Natural killer cell (primary cell): ENCODE results near the gene NXF1. TPM values are rescaled to one million over a fixed set of nuclear protein-coding genes. Genes with fewer than 3 reads are reported as not detected.
"Not testable (repeated sequence)": the region's sequence is repeated elsewhere in the genome, so short reads cannot be mapped to it uniquely, and the experiment has no call there.

Experiments used
- ATAC-seq, 3 donors: fragments of 150-1000 bp in 2 of 3; fragments of 200-7000 bp in 1 of 3; cut with Tn5 transposase; 1 replicate in 1 of 3; 2 replicates in 2 of 3; pipeline ENCODE4 v1.10.0; 2021; ENCODE audit warnings: mild to moderate bottlenecking in 2 of 3, moderate library complexity in 2 of 3
- DNase-seq, 2 donors: peaks; one replicate each; pipeline versions ENCODE4 v3.0.0 to v3.0.0-alpha.2; 2013 to 2021; ENCODE audit warnings: mixed read lengths in 1 of 2
- H3K27ac ChIP-seq: one replicate; pipeline ENCODE4 v1.5.1; 2013; ENCODE audit warnings: mild to moderate bottlenecking, low read length
- H3K27me3 ChIP-seq: one replicate; pipeline ENCODE4 v1.6.1; 2013; ENCODE audit warnings: low read length; ENCODE audit not compliant: control insufficient read depth, insufficient read depth
- H3K36me3 ChIP-seq: one replicate; pipeline ENCODE4 v1.6.1; 2013; ENCODE audit warnings: low read length; ENCODE audit not compliant: control insufficient read depth, insufficient read depth
- H3K4me1 ChIP-seq: one replicate; pipeline ENCODE4 v1.6.1; 2013; ENCODE audit warnings: low read length; ENCODE audit not compliant: control insufficient read depth, insufficient read depth
- H3K4me3 ChIP-seq: one replicate; pipeline ENCODE4 v1.5.1; 2013; ENCODE audit warnings: low read length
- H3K9me3 ChIP-seq: one replicate; pipeline ENCODE4 v1.6.1; 2013; ENCODE audit warnings: low read length; ENCODE audit not compliant: control insufficient read depth, insufficient read depth
- H3K27ac Mint-ChIP-seq, 2 donors: one replicate each; pipeline ENCODE4 v1.8.0; 2022; ENCODE audit warnings: mild to moderate bottlenecking in 2 of 2, mixed read lengths in 2 of 2, moderate library complexity in 1 of 2
- H3K27me3 Mint-ChIP-seq, 2 donors: one replicate each; pipeline ENCODE4 v1.8.0; 2022; ENCODE audit warnings: low read depth in 2 of 2, mixed read lengths in 2 of 2
- H3K36me3 Mint-ChIP-seq: one replicate; pipeline ENCODE4 v1.8.0; 2022; ENCODE audit warnings: mixed read lengths
- H3K4me1 Mint-ChIP-seq, 2 donors: one replicate each; pipeline ENCODE4 v1.8.0; 2022; ENCODE audit warnings: mixed read lengths in 2 of 2
- H3K4me3 Mint-ChIP-seq: one replicate; pipeline ENCODE4 v1.8.0; 2022; ENCODE audit warnings: mild to moderate bottlenecking, moderate library complexity, mixed read lengths
- H3K9me3 Mint-ChIP-seq, 2 donors: one replicate each; pipeline ENCODE4 v1.8.0; 2022; ENCODE audit warnings: mixed read lengths in 2 of 2
- WGBS: methylation state at CpG from one replicate; pipeline ENCODE4 v1.1.7; 2013; ENCODE audit warnings: missing lambda C conversion rate; ENCODE audit not compliant: insufficient coverage; 5-methylcytosine and 5-hydroxymethylcytosine counted together
- intact Hi-C: fragments of 100-400 bp; cut with micrococcal nuclease; formaldehyde crosslinking; loops from one replicate; pipeline ENCODE4 v1.14.2; 2022
- total RNA-seq, 4 donors: library from RNA; stranded (reverse); fragments of 120-200 nt in 1 of 4; gene quantifications; one replicate each; pipeline versions ENCODE4 v1.2.3 to v1.2.4, GENCODE V29; 2013 to 2022
- TF ChIP-seq, protein P1 (sequence below): fragments of 200-600 bp; IDR thresholded peaks from one replicate; pipeline ENCODE4 v1.8.0; 2022; ENCODE audit warnings: antibody characterized with exemption

NXF1 gene
- total RNA-seq, 3 donors from 2014 or later (not counting 1 experiment from before 2014, with no cell fraction given), result 284 to 341 (median 319) TPM

GRCh38 chr11:62847767-62848314 is 42.6 kb upstream of the NXF1 start:
- peaks cover 10% of the 10 kb centered on the region for H3K36me3 Mint-ChIP-seq
- Histone ChIP-seq H3K27ac (no peak overlapping the region), H3K36me3 (peaks cover 16% of the 10 kb centered on the region), H3K4me3 (no peak overlapping the region), H3K9me3 (no peaks in the 10 kb centered on the region), H3K4me1 (peaks cover 2% of the 10 kb centered on the region), H3K27me3 (no peaks in the 10 kb centered on the region)
- intact Hi-C loops, result no loop called here
- no peak for ATAC-seq
- no peaks in the 10 kb centered on the region for H3K27me3 Mint-ChIP-seq
- TF ChIP-seq, protein P1, sequence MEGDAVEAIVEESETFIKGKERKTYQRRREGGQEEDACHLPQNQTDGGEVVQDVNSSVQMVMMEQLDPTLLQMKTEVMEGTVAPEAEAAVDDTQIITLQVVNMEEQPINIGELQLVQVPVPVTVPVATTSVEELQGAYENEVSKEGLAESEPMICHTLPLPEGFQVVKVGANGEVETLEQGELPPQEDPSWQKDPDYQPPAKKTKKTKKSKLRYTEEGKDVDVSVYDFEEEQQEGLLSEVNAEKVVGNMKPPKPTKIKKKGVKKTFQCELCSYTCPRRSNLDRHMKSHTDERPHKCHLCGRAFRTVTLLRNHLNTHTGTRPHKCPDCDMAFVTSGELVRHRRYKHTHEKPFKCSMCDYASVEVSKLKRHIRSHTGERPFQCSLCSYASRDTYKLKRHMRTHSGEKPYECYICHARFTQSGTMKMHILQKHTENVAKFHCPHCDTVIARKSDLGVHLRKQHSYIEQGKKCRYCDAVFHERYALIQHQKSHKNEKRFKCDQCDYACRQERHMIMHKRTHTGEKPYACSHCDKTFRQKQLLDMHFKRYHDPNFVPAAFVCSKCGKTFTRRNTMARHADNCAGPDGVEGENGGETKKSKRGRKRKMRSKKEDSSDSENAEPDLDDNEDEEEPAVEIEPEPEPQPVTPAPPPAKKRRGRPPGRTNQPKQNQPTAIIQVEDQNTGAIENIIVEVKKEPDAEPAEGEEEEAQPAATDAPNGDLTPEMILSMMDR, result no peak
- WGBS, result 100% methylated on average over 1 of the region's 1 CpG
- H3K4me3 Mint-ChIP-seq, result no peak overlapping the region
- peak in 1 of 2 donors; percentile 1 for DNase-seq
- no peak overlapping the region for H3K27ac Mint-ChIP-seq
- no peaks in the 10 kb centered on the region for H3K9me3 Mint-ChIP-seq
- peaks cover 7 to 8% of the 10 kb centered on the region in 2 donors for H3K4me1 Mint-ChIP-seq

- intact Hi-C loops, result no loop called here
- Mint-ChIP-seq H3K9me3 (no peaks in the 10 kb centered on the region), H3K4me1 (no peaks in the 10 kb centered on the region), H3K4me3 (no peak overlapping the region), H3K27ac (no peak overlapping the region), H3K36me3 (no peaks in the 10 kb centered on the region), H3K27me3 (no peaks in the 10 kb centered on the region)
- 86% methylated on average over 3 of the region's 3 CpGs for WGBS
- Histone ChIP-seq H3K27ac (no peak overlapping the region), H3K36me3 (no peaks in the 10 kb centered on the region), H3K9me3 (no peaks in the 10 kb centered on the region), H3K4me3 (no peak overlapping the region), H3K4me1 (peaks cover 15% of the 10 kb centered on the region), H3K27me3 (no peaks in the 10 kb centered on the region)
- DNase-seq (no peak), ATAC-seq (no peak)
- TF ChIP-seq, protein P1, result no peak
Measured at GRCh38 chr11:62846177-62846576, 40.9 kb upstream of the NXF1 start.

GRCh38 chr11:62844154-62844553 is 38.9 kb upstream of the NXF1 start:
- DNase-seq (no peak), ATAC-seq (no peak)
- TF ChIP-seq, protein P1, result no peak
- 92% methylated on average over 3 of the region's 3 CpGs for WGBS
- peaks cover 24% of the 10 kb centered on the region for H3K4me1 ChIP-seq
- H3K4me3 ChIP-seq, result no peak overlapping the region
- H3K27ac ChIP-seq, result no peak overlapping the region
- Mint-ChIP-seq H3K27me3 (no peaks in the 10 kb centered on the region), H3K9me3 (no peaks in the 10 kb centered on the region), H3K4me3 (no peak overlapping the region), H3K36me3 (no peaks in the 10 kb centered on the region), H3K4me1 (peaks cover 7% of the 10 kb centered on the region in 2 donors), H3K27ac (no peak overlapping the region)
- no peaks in the 10 kb centered on the region for H3K9me3 ChIP-seq
- intact Hi-C loops, result loop anchor here (5.0 kb wide), 2 partner anchors 137 to 287 kb away; partner anchors contain the start of genes BSCL2 and GNG3
- H3K36me3 ChIP-seq, result no peaks in the 10 kb centered on the region
- no peaks in the 10 kb centered on the region for H3K27me3 ChIP-seq

DNA sequence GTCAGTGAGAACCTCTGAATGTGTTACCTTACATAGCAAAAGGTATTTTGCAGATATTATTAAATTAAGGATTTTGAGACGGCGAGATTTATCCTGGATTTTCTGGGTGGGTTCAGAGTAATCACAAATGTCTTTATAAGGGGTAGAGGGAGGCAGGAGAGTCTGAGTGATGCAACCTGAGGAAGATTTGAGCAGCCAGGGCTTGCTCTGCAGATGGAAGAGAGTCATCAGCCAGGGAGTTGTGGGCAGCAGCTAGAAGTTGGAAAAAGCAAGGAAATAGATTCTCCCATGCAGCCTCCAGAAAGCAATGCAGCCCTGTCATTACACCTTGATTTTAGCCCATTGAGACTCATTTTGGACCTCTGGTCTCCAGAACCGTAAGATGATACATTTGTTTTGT is 38.2 kb upstream of the NXF1 start:
- Mint-ChIP-seq H3K36me3 (no peaks in the 10 kb centered on the region), H3K9me3 (no peaks in the 10 kb centered on the region), H3K27ac (no peak overlapping the region), H3K27me3 (no peaks in the 10 kb centered on the region), H3K4me3 (no peak overlapping the region), H3K4me1 (peaks cover 13% of the 10 kb centered on the region in 2 donors)
- DNase-seq (no peak), ATAC-seq (no peak)
- Histone ChIP-seq H3K4me3 (no peak overlapping the region), H3K27ac (no peak overlapping the region), H3K36me3 (no peaks in the 10 kb centered on the region), H3K9me3 (no peaks in the 10 kb centered on the region), H3K27me3 (no peaks in the 10 kb centered on the region), H3K4me1 (peaks cover 30% of the 10 kb centered on the region)
- TF ChIP-seq, protein P1, result no peak
- 98% methylated on average over 3 of the region's 3 CpGs for WGBS
- intact Hi-C loops, result loop anchor here (5.0 kb wide), 2 partner anchors 136 to 286 kb away; partner anchors contain the start of genes BSCL2 and GNG3

- intact Hi-C loops, result loop anchor here (5.0 kb wide), 2 partner anchors 136 to 286 kb away; partner anchors contain the start of genes BSCL2 and GNG3
- ATAC-seq, H3K4me3 ChIP-seq, H3K36me3 ChIP-seq, H3K9me3 ChIP-seq, H3K27ac Mint-ChIP-seq, H3K27me3 Mint-ChIP-seq, H3K36me3 Mint-ChIP-seq, DNase-seq, H3K9me3 Mint-ChIP-seq, H3K4me3 Mint-ChIP-seq, H3K27me3 ChIP-seq: not testable (repeated sequence)
- peaks cover 13% of the 10 kb centered on the region in 2 donors for H3K4me1 Mint-ChIP-seq
- H3K27ac ChIP-seq, result peak overlapping the region; percentile 92
- peaks cover 35% of the 10 kb centered on the region for H3K4me1 ChIP-seq
- WGBS, result 95% methylated on average over 8 of the region's 9 CpGs
Measured at GRCh38 chr11:62842891-62843290, 37.7 kb upstream of the NXF1 start.
